NCI-H1105 treated with DMSO at 0.1 percent for 48 hours (cell line): ENCODE measurements around the gene DCLRE1A.

ENCODE experiments used
- DNase-seq: peaks from one replicate; lab custom pipeline; 2025; lab: John Stamatoyannopoulos, UW

DCLRE1A gene

DNA sequence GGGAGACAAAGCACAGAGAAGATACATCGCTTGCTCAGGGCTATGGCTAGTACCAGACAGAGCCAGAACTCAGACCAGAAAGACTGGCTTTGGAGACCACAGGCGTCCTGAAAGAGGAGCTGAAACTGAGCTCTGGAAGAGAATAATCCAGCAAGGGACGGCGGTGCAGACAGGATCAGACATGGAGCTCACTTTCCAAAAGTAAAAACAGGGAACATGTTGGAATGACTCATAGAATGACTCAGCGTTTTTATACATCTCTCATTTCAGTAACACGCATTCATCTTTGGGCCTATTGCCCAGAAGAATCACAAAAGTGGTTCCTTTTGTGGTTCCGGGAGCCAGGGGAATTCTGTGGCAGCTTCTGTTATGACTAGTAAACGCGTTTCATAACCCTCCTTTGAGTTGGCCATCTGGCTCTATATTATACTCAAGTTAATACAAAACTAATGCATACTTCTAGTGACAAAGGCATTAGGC, 65.2 kb downstream of the DCLRE1A start:
- DNase-seq = no peak
